Activated naive CD4-positive, alpha-beta T cell treated with anti-CD3 and anti-CD28 coated beads for 36 hours (primary cell): Measurements from ENCODE around the gene TMEM245. TPM values are rescaled to one million over a fixed set of nuclear protein-coding genes. Genes with fewer than 3 reads are reported as not detected.
A peak's percentile ranks its signal among the peaks of the same experiment; 100 is the strongest.

Source experiments
- CTCF ChIA-PET: fragments of 350-600 bp; sonication (Branson Sonifier 250); formaldehyde crosslinking; loops from one replicate; lab custom pipeline; 2021; ENCODE audit warnings: antibody characterized with exemption; lab: Charles Lee
- DNase-seq: peaks from one replicate; pipeline ENCODE4 v3.0.0-alpha.2; 2020
- H3K27ac Mint-ChIP-seq: one replicate; pipeline ENCODE4 v1.8.0; 2021; ENCODE audit warnings: mild to moderate bottlenecking, mixed read lengths
- H3K27me3 Mint-ChIP-seq: one replicate; pipeline ENCODE4 v1.8.0; 2021; ENCODE audit warnings: low read depth, mixed read lengths
- H3K36me3 Mint-ChIP-seq: one replicate; pipeline ENCODE4 v1.8.0; 2021; ENCODE audit warnings: low read depth, mixed read lengths
- H3K4me1 Mint-ChIP-seq: one replicate; pipeline ENCODE4 v1.8.0; 2021; ENCODE audit warnings: low read depth, mixed read lengths
- H3K4me3 Mint-ChIP-seq: one replicate; pipeline ENCODE4 v1.8.0; 2021; ENCODE audit warnings: mild to moderate bottlenecking, moderate library complexity, mixed read lengths
- H3K9me3 Mint-ChIP-seq: one replicate; pipeline ENCODE4 v1.8.0; 2021; ENCODE audit warnings: mixed read lengths
- intact Hi-C: fragments of 100-400 bp; cut with micrococcal nuclease; formaldehyde crosslinking; loops from one replicate; pipeline ENCODE4 v1.15.1; 2023
- total RNA-seq, 2 experiments: library from RNA; stranded (reverse); gene quantifications; one replicate each; pipeline ENCODE4 v1.2.3, GENCODE V29; 2021

The TMEM245 gene
- total RNA-seq, 2 experiments from 2014 or later, result 19.9 TPM

DNA sequence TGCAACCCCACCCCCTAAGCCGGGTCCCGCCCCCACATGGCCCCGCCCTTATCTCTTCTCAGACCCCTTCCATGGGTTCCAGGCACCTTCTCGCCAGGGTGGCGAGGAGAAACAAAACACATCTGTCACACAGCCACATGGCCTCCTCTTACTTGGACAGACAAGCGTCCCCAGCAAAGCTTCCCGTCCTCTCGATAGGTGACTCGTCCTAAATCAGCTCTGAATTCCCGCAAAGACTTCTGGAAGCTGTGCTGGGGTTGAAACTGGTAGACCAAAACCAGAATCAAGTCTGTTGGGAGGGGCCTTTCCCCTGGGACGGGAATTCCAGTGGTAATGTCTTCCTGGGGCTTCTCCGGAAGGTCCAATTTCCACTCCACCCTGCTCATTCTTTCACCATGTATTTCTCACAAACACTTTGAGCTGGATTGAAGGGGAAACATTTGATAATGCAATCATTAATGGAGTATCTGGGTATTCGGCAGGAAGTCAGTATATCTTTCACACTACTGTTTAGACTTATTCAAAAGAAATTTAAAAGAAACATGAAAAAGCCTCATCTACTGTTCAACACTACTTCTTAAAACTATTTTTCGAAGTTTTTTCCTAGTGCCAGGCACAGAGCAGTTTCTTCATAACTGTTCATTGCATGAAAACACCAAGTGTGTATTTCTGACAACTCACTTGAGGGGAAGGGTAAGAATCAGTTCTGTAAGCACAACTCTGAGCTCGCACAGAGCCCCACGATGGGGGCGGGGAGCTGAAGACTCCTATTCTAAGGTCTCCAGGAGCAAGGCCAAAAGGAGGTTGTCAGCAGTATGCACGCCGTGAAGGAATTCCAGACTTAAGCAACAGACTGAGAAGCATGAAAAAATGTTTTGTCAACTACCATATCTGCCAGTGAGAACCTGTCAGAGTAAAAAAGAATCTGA is 105.8 kb downstream of the TMEM245 start:
- H3K36me3 Mint-ChIP-seq, result peaks cover 4% of the 10 kb centered on the region
- CTCF ChIA-PET, result interaction anchor here (0.5 kb wide), 1 partner anchor 164 kb away, joined by 3 read pairs; no protein-coding TSS in a partner anchor
- no peaks in the 10 kb centered on the region for H3K9me3 Mint-ChIP-seq
- intact Hi-C loops, result loop anchor here (1.0 to 10.0 kb wide), 6 partner anchors 87 to 1731 kb away; partner anchors contain the start of genes RAD23B and TXN
- H3K27me3 Mint-ChIP-seq, result no peaks in the 10 kb centered on the region
- H3K27ac Mint-ChIP-seq, result peak overlapping the region; percentile 50
- H3K4me1 Mint-ChIP-seq, result peaks cover 28% of the 10 kb centered on the region
- peak overlapping the region; percentile 74 for H3K4me3 Mint-ChIP-seq
- DNase-seq, result no peak

GRCh38 chr9:109012876-109013678 is 106.7 kb downstream of the TMEM245 start, which contains the start of gene CTNNAL1:
TSS of gene CTNNAL1 (minus strand) at chr9:109013499. CDS start at chr9:109013442, 57 bp downstream.
- peak within 1 kb of the TSS; percentile 95 for H3K4me3 Mint-ChIP-seq
- H3K27ac Mint-ChIP-seq, result peak within 1 kb of the TSS; percentile 68
- CTCF ChIA-PET, result interaction anchor here (1.2 kb wide), 1 partner anchor 60 kb away, joined by 3 read pairs; no protein-coding TSS in a partner anchor
- intact Hi-C loops, result loop anchor here (1.0 to 10.0 kb wide), 10 partner anchors 79 to 1730 kb away; partner anchors contain the start of genes ABITRAM, ELP1, RAD23B and TXN
- peaks cover 2% of the 10 kb centered on the region for H3K36me3 Mint-ChIP-seq
- H3K4me1 Mint-ChIP-seq, result peaks cover 28% of the 10 kb centered on the region
- H3K9me3 Mint-ChIP-seq, result no peaks in the 10 kb centered on the region
- DNase-seq, result peak; percentile 86
- H3K27me3 Mint-ChIP-seq, result no peaks in the 10 kb centered on the region

DNA sequence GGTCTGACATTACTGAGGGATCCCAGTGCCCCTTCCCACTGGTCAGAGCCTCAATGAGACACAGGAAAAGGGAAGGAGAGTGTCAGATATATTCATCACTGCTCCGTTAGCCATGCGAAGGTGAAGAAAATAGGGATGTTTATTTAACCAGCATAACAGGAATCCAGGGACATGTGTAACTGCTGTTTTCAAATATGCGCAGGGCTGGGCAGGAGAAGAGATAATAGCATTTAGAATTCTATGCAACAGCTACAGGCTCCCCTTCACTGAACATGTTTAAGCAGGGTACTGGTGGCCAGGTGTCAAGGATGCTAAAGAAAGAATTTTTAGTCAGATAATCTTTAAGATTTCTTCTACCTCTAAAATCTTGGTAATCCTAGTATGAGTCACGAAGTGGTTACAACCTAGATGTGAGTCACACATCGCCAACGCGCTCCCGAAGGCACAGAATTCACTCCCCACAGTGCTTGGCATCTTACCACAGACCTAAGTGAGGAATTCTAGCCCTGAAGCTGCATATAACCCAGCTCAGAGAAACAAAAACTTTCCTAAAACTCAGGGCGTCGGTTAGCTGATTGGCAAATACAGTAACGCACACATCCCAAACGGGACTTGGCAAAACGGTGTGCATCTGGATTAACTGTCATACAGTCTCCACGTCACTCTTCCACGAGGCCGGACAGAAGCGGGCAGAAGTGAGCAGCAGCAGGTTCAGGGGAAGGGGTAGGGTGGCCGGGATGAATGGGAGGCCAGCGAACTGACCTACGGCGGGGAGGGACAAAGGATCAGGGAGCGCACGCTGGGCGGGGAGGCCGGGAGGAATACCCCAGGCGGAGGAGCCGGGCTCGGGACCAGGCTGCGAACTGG is 107.5 kb downstream of the TMEM245 start:
- CTCF ChIA-PET, result interaction anchor here (1.2 kb wide), 1 partner anchor 59 kb away, joined by 3 read pairs; no protein-coding TSS in a partner anchor
- Mint-ChIP-seq H3K4me1 (peaks cover 28% of the 10 kb centered on the region), H3K27ac (peak overlapping the region; percentile 68), H3K9me3 (no peaks in the 10 kb centered on the region), H3K36me3 (peaks cover 2% of the 10 kb centered on the region), H3K27me3 (no peaks in the 10 kb centered on the region), H3K4me3 (peak overlapping the region; percentile 95)
- peak; percentile 73 for DNase-seq
- intact Hi-C loops, result loop anchor here (1.0 to 10.0 kb wide), 9 partner anchors 78 to 1729 kb away; partner anchors contain the start of genes ABITRAM, ELP1, RAD23B and TXN

DNA sequence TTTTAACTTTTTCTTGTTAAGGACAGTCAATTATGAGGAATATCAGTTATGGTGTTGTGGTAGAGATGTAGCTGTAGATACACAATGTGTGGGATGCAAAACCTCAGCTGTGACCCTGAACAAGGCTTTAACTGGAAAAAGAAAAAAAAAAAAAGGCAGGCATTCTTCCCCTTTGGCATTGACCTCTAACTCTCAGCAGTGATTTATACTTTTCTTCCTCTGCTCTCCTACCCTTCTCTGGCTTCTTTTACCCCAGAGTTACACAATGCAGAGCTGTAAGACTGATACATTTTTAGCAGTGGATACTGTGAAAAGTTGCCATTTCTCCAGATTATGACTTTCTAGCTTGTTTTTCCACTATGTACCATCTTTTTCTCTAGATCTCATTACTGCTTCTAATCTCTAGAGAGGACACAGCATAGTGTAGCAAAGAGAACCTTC is 108.5 kb downstream of the TMEM245 start:
- Mint-ChIP-seq H3K27ac (no peak overlapping the region), H3K9me3 (no peaks in the 10 kb centered on the region), H3K27me3 (no peaks in the 10 kb centered on the region), H3K36me3 (peaks cover 2% of the 10 kb centered on the region), H3K4me1 (peaks cover 28% of the 10 kb centered on the region), H3K4me3 (no peak overlapping the region)
- no peak for DNase-seq
- intact Hi-C loops, result loop anchor here (5.0 to 10.0 kb wide), 2 partner anchors 874 to 1246 kb away; partner anchors contain the start of gene TXN
- CTCF ChIA-PET, result interaction anchor here (0.6 to 0.8 kb wide), 2 partner anchors 98 to 167 kb away, joined by 3 read pairs; no protein-coding TSS in a partner anchor

DNA sequence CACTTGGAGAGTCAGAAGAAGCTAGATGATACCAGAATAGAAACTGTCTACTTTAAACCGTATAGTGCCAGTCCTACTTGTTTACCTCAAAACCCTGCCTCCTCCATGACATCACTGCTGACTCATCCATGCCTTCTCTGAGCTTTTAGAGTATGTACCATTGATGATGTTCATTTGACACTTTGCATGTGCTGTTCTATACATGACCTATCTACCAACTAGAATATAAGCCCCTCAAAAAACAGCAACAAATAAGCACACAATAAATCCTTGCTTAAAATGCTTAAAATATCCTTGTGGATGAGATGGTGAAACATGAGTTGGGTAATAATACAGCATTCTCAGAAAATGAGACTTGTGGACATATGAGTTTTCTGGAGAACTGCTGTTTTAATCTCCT is 109.0 kb downstream of the TMEM245 start:
- Mint-ChIP-seq H3K27me3 (no peaks in the 10 kb centered on the region), H3K27ac (no peak overlapping the region), H3K36me3 (peaks cover 2% of the 10 kb centered on the region), H3K4me3 (no peak overlapping the region), H3K9me3 (no peaks in the 10 kb centered on the region), H3K4me1 (peaks cover 28% of the 10 kb centered on the region)
- intact Hi-C loops, result loop anchor here (5.0 to 10.0 kb wide), 2 partner anchors 874 to 1247 kb away; partner anchors contain the start of gene TXN
- CTCF ChIA-PET, result interaction anchor here (0.8 kb wide), 1 partner anchor 99 kb away, joined by 3 read pairs; no protein-coding TSS in a partner anchor
- DNase-seq, result peak; percentile 88

DNA sequence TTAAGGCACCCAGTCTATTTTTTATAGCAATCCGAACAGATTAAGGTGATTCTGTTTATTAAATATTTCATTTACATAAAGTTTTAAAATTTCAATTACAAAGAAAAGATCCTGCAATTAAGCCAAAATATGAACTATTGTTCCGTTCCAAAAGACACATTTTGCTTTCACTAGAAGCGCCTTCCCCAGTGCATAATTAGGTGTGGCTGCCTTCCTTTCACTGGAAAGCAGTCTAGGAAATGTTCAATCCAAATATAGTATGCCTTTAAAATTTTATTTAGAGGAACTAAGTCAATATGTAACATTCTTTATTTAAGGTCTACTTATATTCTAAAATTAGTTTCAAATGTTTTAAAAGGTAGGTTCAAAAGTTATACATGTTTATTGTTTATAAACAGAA is 114.1 kb downstream of the TMEM245 start:
- no peaks in the 10 kb centered on the region for H3K27me3 Mint-ChIP-seq
- H3K27ac Mint-ChIP-seq, result no peak overlapping the region
- no peak for DNase-seq
- CTCF ChIA-PET, result no interaction called here
- H3K4me1 Mint-ChIP-seq, result peaks cover 9% of the 10 kb centered on the region
- peaks cover 12% of the 10 kb centered on the region for H3K9me3 Mint-ChIP-seq
- H3K36me3 Mint-ChIP-seq, result peaks cover 6% of the 10 kb centered on the region
- no peak overlapping the region for H3K4me3 Mint-ChIP-seq
- intact Hi-C loops, result no loop called here

GRCh38 chr9:109003116-109003515 is 116.6 kb downstream of the TMEM245 start:
- Mint-ChIP-seq H3K36me3 (peaks cover 6% of the 10 kb centered on the region), H3K4me1 (peaks cover 8% of the 10 kb centered on the region), H3K27me3 (no peaks in the 10 kb centered on the region), H3K9me3 (peaks cover 12% of the 10 kb centered on the region), H3K27ac (no peak overlapping the region), H3K4me3 (no peak overlapping the region)
- intact Hi-C loops, result no loop called here
- CTCF ChIA-PET, result no interaction called here
- DNase-seq, result no peak

- Mint-ChIP-seq H3K4me1 (peaks cover 8% of the 10 kb centered on the region), H3K36me3 (peaks cover 6% of the 10 kb centered on the region), H3K9me3 (peaks cover 12% of the 10 kb centered on the region), H3K4me3 (no peak overlapping the region), H3K27ac (no peak overlapping the region), H3K27me3 (no peaks in the 10 kb centered on the region)
- CTCF ChIA-PET, result no interaction called here
- intact Hi-C loops, result no loop called here
- DNase-seq, result no peak
These were observed 117.6 kb downstream of the TMEM245 start for GRCh38 chr9:109002141-109002540.

DNA sequence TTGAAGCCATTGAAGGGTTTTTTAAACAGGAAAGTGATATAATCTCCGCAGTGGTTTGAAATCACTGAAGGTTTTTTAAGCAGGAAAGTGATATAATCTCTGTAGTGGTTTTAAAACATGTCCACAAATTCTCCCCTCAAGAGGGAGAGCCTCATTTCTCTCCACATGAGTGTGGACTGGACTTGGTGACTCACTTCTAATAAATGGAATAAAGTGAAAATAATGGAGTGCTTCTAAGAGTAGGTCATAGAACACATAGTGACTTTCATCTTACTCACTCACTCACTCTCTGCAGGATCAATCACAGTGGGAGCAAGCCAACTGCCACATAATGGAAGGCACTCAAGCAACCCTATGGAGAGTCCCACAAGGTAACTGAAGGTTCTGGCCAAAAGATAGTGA is 118.5 kb downstream of the TMEM245 start:
- Mint-ChIP-seq H3K4me3 (no peak overlapping the region), H3K36me3 (peaks cover 8% of the 10 kb centered on the region), H3K4me1 (peaks cover 8% of the 10 kb centered on the region), H3K9me3 (peaks cover 12% of the 10 kb centered on the region), H3K27ac (no peak overlapping the region), H3K27me3 (no peaks in the 10 kb centered on the region)
- CTCF ChIA-PET, result no interaction called here
- DNase-seq, result no peak
- intact Hi-C loops, result no loop called here

DNA sequence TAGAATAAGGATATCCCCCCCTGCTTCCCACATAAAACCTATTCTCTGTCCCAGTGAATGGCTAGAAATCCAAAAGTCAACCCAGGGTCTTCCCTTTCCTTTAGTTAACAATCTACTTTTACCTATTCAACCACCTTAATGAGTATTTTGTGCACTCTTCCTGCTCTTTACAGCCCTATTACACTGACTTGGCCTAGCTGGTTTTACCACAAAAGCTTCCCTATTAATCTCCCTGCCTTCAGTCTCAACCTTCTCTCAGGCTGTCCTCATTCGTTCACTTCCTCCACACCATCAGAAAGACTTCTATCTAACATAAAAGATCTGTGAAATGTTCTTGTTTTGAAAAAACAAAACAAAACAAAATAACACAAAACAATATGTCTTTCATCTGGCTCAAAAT is 122.6 kb downstream of the TMEM245 start:
- Mint-ChIP-seq H3K9me3 (no peaks in the 10 kb centered on the region), H3K27me3 (no peaks in the 10 kb centered on the region), H3K4me3 (no peak overlapping the region), H3K4me1 (peaks cover 16% of the 10 kb centered on the region), H3K27ac (no peak overlapping the region), H3K36me3 (peaks cover 2% of the 10 kb centered on the region)
- intact Hi-C loops, result no loop called here
- CTCF ChIA-PET, result interaction anchor here (0.7 kb wide), 1 partner anchor 56 kb away, joined by 3 read pairs; no protein-coding TSS in a partner anchor
- DNase-seq, result no peak

DNA sequence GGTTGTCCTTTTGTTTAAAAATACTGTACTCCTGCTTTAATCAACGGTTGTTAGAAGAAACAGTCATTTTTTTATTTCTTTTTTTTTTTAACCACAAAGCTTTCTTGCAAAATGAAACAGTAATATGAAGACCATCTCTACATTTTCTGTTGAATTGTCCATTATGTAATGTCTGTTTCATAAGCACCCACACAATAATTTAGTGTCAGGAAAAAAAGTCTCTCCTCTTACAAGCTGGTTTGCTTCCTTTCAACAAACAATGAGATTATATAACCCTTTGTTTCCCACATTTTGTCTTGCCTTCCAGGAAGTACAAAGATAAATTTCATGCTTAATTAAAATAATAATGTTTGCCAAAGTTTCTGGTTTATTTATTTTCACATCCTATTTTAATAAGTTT is 123.1 kb downstream of the TMEM245 start:
- CTCF ChIA-PET, result interaction anchor here (0.6 to 0.7 kb wide), 2 partner anchors 56 to 297 kb away, joined by 3 to 4 read pairs; no protein-coding TSS in a partner anchor
- no peak for DNase-seq
- Mint-ChIP-seq H3K4me3 (no peak overlapping the region), H3K9me3 (no peaks in the 10 kb centered on the region), H3K36me3 (peaks cover 2% of the 10 kb centered on the region), H3K27ac (no peak overlapping the region), H3K27me3 (no peaks in the 10 kb centered on the region), H3K4me1 (peaks cover 16% of the 10 kb centered on the region)
- intact Hi-C loops, result no loop called here
